ENCODE measurements around the gene SMIM13. TPM values are rescaled to one million over a fixed set of nuclear protein-coding genes. Genes with fewer than 3 reads are reported as not detected.

The SMIM13 gene
- total and polyA plus RNA-seq, 2 of the 4 experiments (the other 2 are of a cell fraction) = 5.4 to 10.0 TPM

- H3K18ac ChIP-seq (ENCODE audit: low read depth, low read length) = no peak overlapping the region
- ATAC-seq (ENCODE audit: low read depth) (peak; percentile 27; the same call in 1 of the 2 replicates), DNase-seq (peak; percentile 43)
- H2BK15ac ChIP-seq (ENCODE audit: low read depth, low read length) = no peak overlapping the region
- H4K8ac ChIP-seq (ENCODE audit: low read depth in 2 of 2, low read length in 2 of 2) = no peak overlapping the region
- no TSS peak for BruUV-seq (replicated peaks)
- no peak overlapping the region for H3K9ac ChIP-seq (ENCODE audit: low read depth, low read length)
- intact Hi-C loops (cut with micrococcal nuclease) (no loop called here), dilution Hi-C loops (cut with HindIII; ENCODE audit: low sequenced_read_pairs, unreplicated experiment) (no loop called here), in situ Hi-C loops (cut with MboI; ENCODE audit: low sequenced_read_pairs) (loop anchor here (25.0 kb wide), 1 partner anchor 568 kb away; no protein-coding TSS in a partner anchor)
- H3K36me3 ChIP-seq (ENCODE audit: control insufficient read depth, insufficient read depth, low read length) = no peaks in the 10 kb centered on the region
- no peaks in the 10 kb centered on the region for H3K9me3 ChIP-seq (ENCODE audit: control insufficient read depth, insufficient read depth, low read length)
- H3K9me1 ChIP-seq (ENCODE audit: insufficient read depth, low read length) = no peaks in the 10 kb centered on the region
- H3K23ac ChIP-seq (ENCODE audit: low read depth, low read length) = no peak overlapping the region
- no peak overlapping the region for H3K14ac ChIP-seq (replicated peaks; ENCODE audit: low read depth, low read length)
- no peak overlapping the region for H3K4ac ChIP-seq (ENCODE audit: low read depth, low read length)
- no peak overlapping the region for H2BK20ac ChIP-seq (ENCODE audit: low read depth, low read length)
- no peak overlapping the region for H4K5ac ChIP-seq (ENCODE audit: low read depth, low read length)
- ChIA-PET POLR2A (ENCODE audit: unreplicated experiment) (interaction anchor here (0.5 kb wide), 1 partner anchor 441 kb away, joined by 3 read pairs; no protein-coding TSS in a partner anchor), CTCF (interaction anchor here (0.6 to 1.3 kb wide), 2 partner anchors 100 to 101 kb away, joined by 3 to 4 read pairs; no protein-coding TSS in a partner anchor)
- H3K27ac ChIP-seq (ENCODE audit: insufficient read depth, low read length) = no peak overlapping the region
- no peak overlapping the region for H2AFZ ChIP-seq (replicated peaks; ENCODE audit: low read length, poor library complexity)
- H3K56ac ChIP-seq (ENCODE audit: extremely low read depth, insufficient read depth, low read length) = no peak overlapping the region
- no peak overlapping the region for H3K4me2 ChIP-seq (ENCODE audit: low read depth, low read length)
- TF ChIP-seq, protein P1, sequence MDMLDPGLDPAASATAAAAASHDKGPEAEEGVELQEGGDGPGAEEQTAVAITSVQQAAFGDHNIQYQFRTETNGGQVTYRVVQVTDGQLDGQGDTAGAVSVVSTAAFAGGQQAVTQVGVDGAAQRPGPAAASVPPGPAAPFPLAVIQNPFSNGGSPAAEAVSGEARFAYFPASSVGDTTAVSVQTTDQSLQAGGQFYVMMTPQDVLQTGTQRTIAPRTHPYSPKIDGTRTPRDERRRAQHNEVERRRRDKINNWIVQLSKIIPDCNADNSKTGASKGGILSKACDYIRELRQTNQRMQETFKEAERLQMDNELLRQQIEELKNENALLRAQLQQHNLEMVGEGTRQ (IDR thresholded peaks at IDR 0.05; ENCODE audit: low read depth, low read length) = no peak
- no peak for TF ChIP-seq POLR2A (IDR thresholded peaks at IDR 0.05; ENCODE audit: low read depth, low read length)
- TF ChIP-seq MAFK (IDR thresholded peaks at IDR 0.05; ENCODE audit: low read depth, low read length) = no peak
- TF ChIP-seq, protein P2, sequence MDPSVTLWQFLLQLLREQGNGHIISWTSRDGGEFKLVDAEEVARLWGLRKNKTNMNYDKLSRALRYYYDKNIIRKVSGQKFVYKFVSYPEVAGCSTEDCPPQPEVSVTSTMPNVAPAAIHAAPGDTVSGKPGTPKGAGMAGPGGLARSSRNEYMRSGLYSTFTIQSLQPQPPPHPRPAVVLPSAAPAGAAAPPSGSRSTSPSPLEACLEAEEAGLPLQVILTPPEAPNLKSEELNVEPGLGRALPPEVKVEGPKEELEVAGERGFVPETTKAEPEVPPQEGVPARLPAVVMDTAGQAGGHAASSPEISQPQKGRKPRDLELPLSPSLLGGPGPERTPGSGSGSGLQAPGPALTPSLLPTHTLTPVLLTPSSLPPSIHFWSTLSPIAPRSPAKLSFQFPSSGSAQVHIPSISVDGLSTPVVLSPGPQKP (IDR thresholded peaks at IDR 0.05; ENCODE audit: borderline replicate concordance, low read depth, low read length) = no peak
- TF ChIP-seq CHD1 (IDR thresholded peaks at IDR 0.05; ENCODE audit: low read depth, low read length) = no peak
- TF ChIP-seq RFX5 (IDR thresholded peaks at IDR 0.05; ENCODE audit: low read depth, low read length) = no peak
- no peak for TF ChIP-seq CEBPB (IDR thresholded peaks at IDR 0.05; ENCODE audit: low read depth, low read length)
- no peak for TF ChIP-seq SMC3 (IDR thresholded peaks at IDR 0.05; ENCODE audit: low read depth, low read length)
- no peak for TF ChIP-seq RCOR1 (IDR thresholded peaks at IDR 0.05; ENCODE audit: insufficient replicate concordance, low read length)
- no peak for TF ChIP-seq MAZ (IDR thresholded peaks at IDR 0.05; ENCODE audit: borderline replicate concordance, low read depth, low read length)
- no peak for TF ChIP-seq NFE2L2 (IDR thresholded peaks at IDR 0.05; ENCODE audit: low read depth, low read length)
- H4K20me1 ChIP-seq (ENCODE audit: insufficient read depth, low read length) = no peaks in the 10 kb centered on the region
- no peaks in the 10 kb centered on the region for H3K27me3 ChIP-seq (ENCODE audit: control insufficient read depth, insufficient read depth, low read length)
- H2AK9ac ChIP-seq (replicated peaks; ENCODE audit: low read depth, low read length, poor library complexity) = no peak overlapping the region
- WGBS, 2 experiments (ENCODE audit: extremely low coverage in 2 of 2, insufficient read length in 1 of 2) = no CpG with 5 or more reads among the region's 4 CpGs
- no peak overlapping the region for H4K91ac ChIP-seq (ENCODE audit: insufficient read depth, low read depth, low read length)
- no peak overlapping the region for H2AK5ac ChIP-seq (ENCODE audit: low read depth, low read length)
- H2BK5ac ChIP-seq (ENCODE audit: low read depth, low read length, poor library complexity, severe bottlenecking) = no peak overlapping the region
- H3K4me3 ChIP-seq (ENCODE audit: insufficient read depth, low read depth, low read length) = no peak overlapping the region
- H2BK120ac ChIP-seq (ENCODE audit: low read depth, low read length) = no peak overlapping the region
- H3K4me1 ChIP-seq (ENCODE audit: control insufficient read depth, insufficient read depth, low read length) = peaks cover 5% of the 10 kb centered on the region
- H3K79me1 ChIP-seq (ENCODE audit: low read depth in 1 of 2, low read length in 2 of 2) = no peaks in the 10 kb centered on the region
Measured at GRCh38 chr6:11055127-11055627, 38.5 kb upstream of the SMIM13 start.
